ENCODE measurements around the gene SRXN1. TPM values are rescaled to one million over a fixed set of nuclear protein-coding genes. Genes with fewer than 3 reads are reported as not detected.
"Not testable (repeated sequence)": the region's sequence is repeated elsewhere in the genome, so short reads cannot be mapped to it uniquely, and the experiment has no call there.

Gene SRXN1
- polyA plus RNA-seq, 2 of the 4 experiments (the other 2 are of a cell fraction), result 183 to 262 TPM

- no peak overlapping the region for H3K4me2 ChIP-seq
- H3K9me3 ChIP-seq, result peaks cover 8% of the 10 kb centered on the region; the same call in 1 of the 3 replicates
- no peak for FAIRE-seq
- TF ChIP-seq ESRRA (IDR thresholded peaks at IDR 0.05; ENCODE audit: borderline replicate concordance, low read length), result peak; percentile 23; the same call in 1 of the 2 replicates
- TF ChIP-seq FOXS1 (CRISPR knock-in tag; IDR thresholded peaks at IDR 0.05), result no peak
- H3K4me3 ChIP-seq, result no peak overlapping the region
- DNase-seq (ENCODE audit: low read depth in 1 of 2, low spot score in 1 of 2), result no peak
- WGBS (ENCODE audit: missing lambda C conversion rate), result 71% methylated on average over 11 of the region's 11 CpGs
- CTCF ChIA-PET, result interaction anchor here (0.6 to 6.4 kb wide), 64 partner anchors 7 to 344 kb away, joined by 3 to 87 read pairs (median 5); partner anchors contain the start of genes SCRT2 and SLC52A3
- ATAC-seq, result no peak
- POLR2A ChIA-PET, result interaction anchor here (0.5 to 0.9 kb wide), 5 partner anchors 22 to 265 kb away, joined by 3 to 4 read pairs (median 3); partner anchors contain the start of gene CSNK2A1
- H3K4me1 ChIP-seq, result peaks cover 21% of the 10 kb centered on the region
- H3K27ac ChIP-seq, result 0 out of 6 replicates have a peak overlapping the region, but pooled peaks of 1 of the 2 experiments have one; percentile 13
Observed at GRCh38 chr20:644692-645317, 8.2 kb downstream of the SRXN1 start.

- Histone ChIP-seq H3K4me3 (peak overlapping the region; percentile 15; the same call in 1 of the 3 replicates), H3K27ac (peak overlapping the region in 1 of 2 experiments; percentile 68; a peak in 2 of 6 replicates), H3K4me1 (peaks cover 21% of the 10 kb centered on the region), H3K4me2 (peak overlapping the region; percentile 42), H3K9me3 (peaks cover 2% of the 10 kb centered on the region; the same call in 1 of the 3 replicates)
- WGBS (ENCODE audit: missing lambda C conversion rate), result 66% methylated on average over 16 of the region's 57 CpGs
- POLR2A ChIA-PET, result interaction anchor here (0.5 kb wide), 1 partner anchor 107 kb away, joined by 5 read pairs; no protein-coding TSS in a partner anchor
- no peak for FAIRE-seq
- CTCF ChIA-PET, result interaction anchor here (2.2 to 6.4 kb wide), 3 partner anchors 9 to 97 kb away, joined by 9 to 87 read pairs (median 19); no protein-coding TSS in a partner anchor
- peak; percentile 24; the same call in 1 of the 2 replicates for TF ChIP-seq TP53 (CRISPR knock-in tag; IDR thresholded peaks at IDR 0.05)
- TF ChIP-seq HOXA7 (CRISPR knock-in tag; IDR thresholded peaks at IDR 0.05), result no peak
- peak; percentile 12 to 32; a peak in 5 of 6 replicates for ATAC-seq
- peak in 1 of 2 experiments; percentile 43 for DNase-seq (ENCODE audit: low read depth in 1 of 2, low spot score in 1 of 2)
Observed at GRCh38 chr20:642398-643174, 10.4 kb downstream of the SRXN1 start.

GRCh38 chr20:642013-642397 is 11.0 kb downstream of the SRXN1 start:
- WGBS (ENCODE audit: missing lambda C conversion rate), result no CpG with 5 or more reads among the region's 13 CpGs
- Histone ChIP-seq H3K4me1 (peaks cover 18% of the 10 kb centered on the region), H3K4me2 (peak overlapping the region; percentile 45; the same call in 1 of the 3 replicates), H3K27ac (peak overlapping the region in 1 of 2 experiments; percentile 68; a peak in 2 of 6 replicates)
- DNase-seq (ENCODE audit: low read depth in 1 of 2, low spot score in 1 of 2); FAIRE-seq; POLR2A ChIA-PET; ATAC-seq; H3K4me3 ChIP-seq; H3K9me3 ChIP-seq: not testable (repeated sequence)
- CTCF ChIA-PET, result interaction anchor here (0.7 to 6.4 kb wide), 5 partner anchors 10 to 288 kb away, joined by 3 to 87 read pairs (median 9); no protein-coding TSS in a partner anchor

GRCh38 chr20:641516-641875 is 11.5 kb downstream of the SRXN1 start:
- peak; percentile 63 to 86 for DNase-seq (ENCODE audit: low read depth in 1 of 2, low spot score in 1 of 2)
- no peak for FAIRE-seq
- ChIA-PET CTCF (interaction anchor here (0.7 to 2.6 kb wide), 8 partner anchors 10 to 287 kb away, joined by 3 to 23 read pairs (median 3); no protein-coding TSS in a partner anchor), POLR2A (no interaction called here)
- H3K27ac ChIP-seq, result peak overlapping the region in 1 of 2 experiments; percentile 50; a peak in 2 of 6 replicates
- ATAC-seq, result peak; percentile 30 to 45
- 10% methylated on average over 10 of the region's 12 CpGs for WGBS (ENCODE audit: missing lambda C conversion rate)
- TF ChIP-seq SREBF2 (IDR thresholded peaks at IDR 0.05) (no peak), EHMT2 (IDR thresholded peaks at IDR 0.05; ENCODE audit: low read depth) (no peak), HOXA7 (CRISPR knock-in tag; IDR thresholded peaks at IDR 0.05) (no peak), CHD4 (IDR thresholded peaks at IDR 0.05; ENCODE audit: borderline replicate concordance) (no peak)
- no peak overlapping the region for H3K4me3 ChIP-seq
- H3K9me3 ChIP-seq, result no peaks in the 10 kb centered on the region
- peak overlapping the region; percentile 45 for H3K4me2 ChIP-seq
- peaks cover 13% of the 10 kb centered on the region for H3K4me1 ChIP-seq

GRCh38 chr20:640674-641515 is 12.1 kb downstream of the SRXN1 start:
- DNase-seq (ENCODE audit: low read depth in 1 of 2, low spot score in 1 of 2) (no peak), ATAC-seq (no peak), FAIRE-seq (no peak)
- Histone ChIP-seq H3K4me2 (peak overlapping the region; percentile 45; the same call in 2 of the 3 replicates), H3K4me1 (peaks cover 8% of the 10 kb centered on the region), H3K9me3 (no peaks in the 10 kb centered on the region), H3K4me3 (no peak overlapping the region), H3K27ac (no peak overlapping the region)
- TF ChIP-seq POLR2AphosphoS2 (conservative IDR thresholded peaks at IDR 0.05; ENCODE audit: low read length) (no peak), KDM1A (IDR thresholded peaks at IDR 0.05; ENCODE audit: low read depth) (0 out of 2 replicates have a peak, but pooled peaks have one; percentile 59), HDAC2 (IDR thresholded peaks at IDR 0.05) (0 out of 2 replicates have a peak, but pooled peaks have one; percentile 25)
- WGBS (ENCODE audit: missing lambda C conversion rate), result 62% methylated on average over 11 of the region's 11 CpGs
- POLR2A ChIA-PET, result no interaction called here
- CTCF ChIA-PET, result interaction anchor here (0.7 to 2.6 kb wide), 8 partner anchors 10 to 287 kb away, joined by 3 to 23 read pairs (median 3); no protein-coding TSS in a partner anchor

All from A549 (cell line).